Brain microvascular endothelial cell (primary cell): ENCODE results near the gene SUOX.

Experiments used
- DNase-seq: peaks from one replicate; pipeline ENCODE4 v3.0.0-alpha.2; 2020
- H3K27ac ChIP-seq: fragments of 250-450 bp; sonication (Bioruptor Pico); 2 replicates; pipeline ENCODE4 v1.5.1; 2020; ENCODE audit warnings: mild to moderate bottlenecking, moderate library complexity
- H3K27me3 ChIP-seq: fragments of 250-450 bp; sonication (Bioruptor Pico); replicated peaks from 2 replicates; pipeline ENCODE4 v1.5.1; 2020; ENCODE audit warnings: mild to moderate bottlenecking
- H3K36me3 ChIP-seq: fragments of 250-450 bp; sonication (Bioruptor Pico); replicated peaks from 2 replicates; pipeline ENCODE4 v1.5.1; 2020; ENCODE audit warnings: mild to moderate bottlenecking
- H3K4me3 ChIP-seq: 2 replicates; pipeline ENCODE4 v1.5.1; 2011; ENCODE audit warnings: low read depth, mild to moderate bottlenecking, control low read depth, low read length, moderate library complexity
- CTCF ChIP-seq: IDR thresholded peaks from 2 replicates; pipeline ENCODE4 v1.5.1; 2011; ENCODE audit warnings: low read depth, mild to moderate bottlenecking, moderate library complexity, low read length, control low read depth, inconsistent platforms; ENCODE audit errors: missing control alignments
- in situ Hi-C: cut with HindIII; loops from 2 replicates; pipeline ENCODE4 v1.10.0; 2017; ENCODE audit warnings: low sequenced_read_pairs, low pct_ligation_motif_present

SUOX gene

DNA sequence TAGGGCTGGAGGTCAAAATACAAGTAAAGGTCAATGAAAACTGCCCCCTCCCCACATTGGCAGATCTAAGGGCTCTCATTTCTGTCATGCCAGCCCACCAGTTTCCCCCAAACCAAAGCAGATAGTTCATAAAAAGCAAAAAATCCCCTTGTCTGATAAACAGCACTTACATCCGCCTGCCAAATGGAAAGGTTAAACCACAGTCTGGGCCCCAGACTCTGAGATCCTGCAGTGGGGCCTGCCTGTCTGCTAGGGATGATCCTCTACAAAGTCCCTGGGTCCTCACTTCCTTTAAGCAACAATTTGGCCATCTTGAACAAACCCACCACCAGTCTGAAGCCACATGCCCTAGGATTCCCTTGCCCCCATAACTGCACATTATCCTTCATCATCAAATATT, 34.9 kb downstream of the SUOX start:
- Histone ChIP-seq H3K36me3 (no peaks in the 10 kb centered on the region), H3K27ac (no peak overlapping the region), H3K27me3 (no peaks in the 10 kb centered on the region), H3K4me3 (no peak overlapping the region)
- in situ Hi-C loops: no loop called here
- DNase-seq: no peak
- no peak for TF ChIP-seq CTCF

GRCh38 chr12:56034586-56035332, 37.7 kb downstream of the SUOX start:
- no peak overlapping the region for H3K27ac ChIP-seq
- in situ Hi-C loops: no loop called here

DNA sequence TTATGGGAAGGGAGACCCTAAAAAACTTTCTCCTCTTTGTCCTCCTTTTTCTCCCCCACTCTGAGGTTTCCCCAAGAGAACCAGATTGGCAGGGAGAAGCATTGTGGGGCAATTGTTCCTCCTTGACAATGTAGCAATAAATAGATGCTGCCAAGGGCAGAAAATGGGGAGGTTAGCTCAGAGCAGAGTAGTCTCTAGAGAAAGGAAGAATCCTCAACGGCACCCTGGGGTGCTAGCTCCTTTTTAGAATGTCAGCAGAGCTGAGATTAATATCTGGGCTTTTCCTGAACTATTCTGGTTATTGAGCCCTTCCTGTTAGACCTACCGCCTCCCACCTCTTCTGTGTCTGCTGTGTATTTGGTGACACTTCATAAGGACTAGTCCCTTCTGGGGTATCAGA, 40.1 kb downstream of the SUOX start:
- no peak overlapping the region for H3K4me3 ChIP-seq
- no peaks in the 10 kb centered on the region for H3K27me3 ChIP-seq
- no peak overlapping the region for H3K27ac ChIP-seq
- no peak for TF ChIP-seq CTCF
- no peak for DNase-seq
- no peaks in the 10 kb centered on the region for H3K36me3 ChIP-seq
- in situ Hi-C loops: no loop called here

More at GRCh38 chr12:56034586-56035332, 37.7 kb downstream of the SUOX start:
- Histone ChIP-seq H3K27me3 (no peaks in the 10 kb centered on the region), H3K36me3 (no peaks in the 10 kb centered on the region), H3K4me3 (no peak overlapping the region)
- DNase-seq: no peak
- no peak for TF ChIP-seq CTCF

- in situ Hi-C loops: no loop called here
- peaks cover 4% of the 10 kb centered on the region for H3K36me3 ChIP-seq
- no peak overlapping the region for H3K27ac ChIP-seq
- DNase-seq: no peak
- H3K27me3 ChIP-seq: no peaks in the 10 kb centered on the region
- H3K4me3 ChIP-seq: no peak overlapping the region
- no peak for TF ChIP-seq CTCF
These were observed 41.1 kb downstream of the SUOX start for GRCh38 chr12:56038022-56038655.

DNA sequence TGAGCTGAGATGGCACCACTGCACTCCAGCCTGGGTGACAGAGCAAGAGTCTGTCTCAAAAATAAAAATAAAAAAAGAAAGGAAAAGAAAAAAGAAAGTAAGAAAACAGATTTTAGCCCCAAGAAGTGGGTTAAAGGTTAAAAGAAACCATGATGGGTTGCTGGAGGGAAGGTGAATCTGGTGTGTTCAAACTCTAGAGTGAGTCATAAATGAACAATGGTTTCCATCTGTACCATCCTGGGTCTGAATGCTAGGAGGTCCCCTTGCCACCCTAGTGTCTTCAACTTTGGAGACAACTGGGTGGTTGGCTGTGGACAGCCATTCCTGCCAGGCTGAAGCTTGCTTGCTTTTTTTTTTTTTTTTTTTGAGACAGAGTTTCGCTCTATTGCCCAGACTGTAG, 43.1 kb downstream of the SUOX start:
- in situ Hi-C loops: no loop called here
- TF ChIP-seq CTCF: no peak
- H3K27me3 ChIP-seq: no peaks in the 10 kb centered on the region
- no peak for DNase-seq
- peaks cover 21% of the 10 kb centered on the region for H3K36me3 ChIP-seq
- no peak overlapping the region for H3K27ac ChIP-seq
- no peak overlapping the region for H3K4me3 ChIP-seq
